HG03520 (cell line): ENCODE results near the gene TMOD1.

ENCODE experiments used
- ATAC-seq: cut with Tn5 transposase; IDR thresholded peaks from one replicate; pipeline ENCODE4 v1.9.1; 2021; ENCODE audit warnings: mild to moderate bottlenecking, moderate library complexity; ENCODE audit not compliant: unreplicated experiment

TMOD1 gene

GRCh38 chr9:97515662-97516061 is 14.2 kb downstream of the TMOD1 start:
- ATAC-seq: no peak

DNA sequence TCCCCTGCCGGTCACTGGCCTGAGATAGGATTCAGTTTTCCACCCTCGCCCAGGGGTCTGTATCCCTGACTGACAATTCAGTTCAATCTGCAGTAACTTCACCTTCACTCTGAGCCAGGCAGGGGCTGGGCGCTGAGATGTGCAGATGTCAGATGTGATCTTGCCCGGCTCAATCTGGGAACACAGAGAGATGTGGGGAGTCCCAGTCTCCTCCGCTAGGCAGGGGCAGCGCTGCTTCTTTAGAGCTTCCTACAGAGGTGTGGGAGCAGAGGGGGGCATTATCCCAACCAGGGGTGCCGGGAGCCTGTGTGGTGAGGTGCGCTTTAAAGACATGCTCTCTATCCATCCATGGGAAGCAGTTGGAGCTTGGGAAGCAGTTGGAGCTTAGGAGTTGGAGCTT is 14.6 kb downstream of the TMOD1 start:
- ATAC-seq: no peak

DNA sequence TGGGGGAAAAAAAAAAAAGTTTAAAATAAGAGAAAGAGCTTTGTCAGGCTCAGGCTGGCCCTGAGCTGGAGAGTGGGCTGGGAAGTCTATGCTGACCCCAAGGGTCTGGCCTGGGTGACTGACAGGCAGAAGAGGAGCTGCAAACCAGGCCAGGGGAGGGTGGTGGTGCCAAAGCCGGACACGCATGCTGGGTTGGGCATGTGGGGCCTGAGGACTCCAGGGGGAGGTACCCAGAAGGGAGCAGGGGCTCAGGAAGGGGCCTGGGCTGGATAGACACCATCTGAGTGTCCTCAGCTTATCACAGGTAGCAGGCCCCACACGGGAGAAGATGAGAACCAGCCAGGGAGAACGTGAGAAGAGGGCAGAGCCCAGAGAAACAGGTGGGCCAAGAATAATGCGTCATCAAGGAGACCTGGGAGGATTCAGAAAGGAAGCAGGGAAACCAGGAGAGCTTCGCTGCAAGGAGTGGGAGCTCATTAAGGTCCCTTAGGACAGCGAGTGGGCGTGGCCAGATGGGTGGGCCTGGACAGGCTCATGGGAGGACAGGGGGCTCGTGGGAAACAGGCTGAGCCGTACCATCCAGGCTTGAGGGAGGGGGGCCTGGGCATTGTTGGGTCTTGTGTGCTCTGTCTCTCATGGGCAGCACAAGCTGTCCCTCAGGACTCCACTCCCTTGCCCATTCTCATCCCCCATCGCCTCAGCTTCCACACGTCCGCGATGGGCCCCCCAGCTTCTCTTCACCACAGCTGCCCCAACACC is 16.0 kb downstream of the TMOD1 start:
- no peak for ATAC-seq

DNA sequence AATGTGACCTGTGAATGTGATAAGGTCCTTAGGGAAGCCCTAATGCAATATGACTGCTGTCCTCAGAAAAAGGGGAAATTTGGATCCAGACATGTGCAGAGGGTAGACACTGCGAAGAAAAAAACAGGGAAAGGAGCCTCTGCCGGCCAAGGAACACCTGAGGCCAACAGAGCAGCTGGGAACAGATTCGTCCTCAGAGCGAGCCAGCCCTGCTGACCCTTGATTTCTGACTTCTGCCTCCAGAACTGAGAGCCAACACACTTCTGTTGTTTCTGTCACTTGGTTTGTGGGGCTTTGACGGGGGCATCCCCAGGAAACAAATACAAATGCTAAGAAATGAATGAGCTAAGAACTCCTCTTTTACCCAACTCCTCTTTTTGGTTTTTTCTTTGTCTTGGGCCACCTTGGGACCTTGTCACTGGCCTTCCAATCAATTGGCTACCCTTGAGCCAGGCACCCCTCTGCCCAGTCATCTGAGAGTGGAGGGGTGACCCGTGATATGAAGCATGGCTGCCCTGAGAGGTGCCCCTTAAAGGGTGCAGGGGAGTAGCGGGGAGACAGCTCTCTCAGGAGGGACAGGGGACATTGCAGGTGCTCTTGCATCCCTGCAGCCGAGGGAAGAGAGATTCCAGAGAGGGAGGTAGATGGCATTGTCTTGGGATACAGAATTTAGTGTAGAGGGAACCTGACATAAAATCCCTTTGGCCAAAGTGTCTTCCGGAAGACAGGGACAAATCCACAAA is 16.9 kb downstream of the TMOD1 start:
- no peak for ATAC-seq

DNA sequence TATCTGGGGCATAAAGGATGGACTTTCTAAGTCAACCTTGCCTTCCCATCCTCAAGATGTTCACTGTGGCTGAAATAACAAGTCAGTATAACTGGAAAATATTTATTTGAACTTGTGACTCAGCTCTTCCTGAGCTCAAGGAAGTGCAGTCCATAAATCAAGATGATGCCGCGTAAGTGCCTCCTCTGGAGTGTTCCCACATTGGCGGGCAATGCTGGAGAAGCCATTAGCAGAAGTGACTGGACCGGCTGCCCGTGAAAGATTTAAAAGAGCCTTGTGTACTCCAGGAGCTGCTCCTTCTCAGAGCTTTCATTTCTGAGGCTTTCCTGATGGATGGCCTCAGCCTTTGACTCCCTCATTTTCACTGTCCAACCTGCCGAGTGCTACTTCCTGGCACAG is 17.4 kb downstream of the TMOD1 start:
- ATAC-seq: no peak

- no peak for ATAC-seq
Observed at GRCh38 chr9:97519441-97519970, 18.0 kb downstream of the TMOD1 start.

- no peak for ATAC-seq
Observed at GRCh38 chr9:97521576-97522333, 20.3 kb downstream of the TMOD1 start.

DNA sequence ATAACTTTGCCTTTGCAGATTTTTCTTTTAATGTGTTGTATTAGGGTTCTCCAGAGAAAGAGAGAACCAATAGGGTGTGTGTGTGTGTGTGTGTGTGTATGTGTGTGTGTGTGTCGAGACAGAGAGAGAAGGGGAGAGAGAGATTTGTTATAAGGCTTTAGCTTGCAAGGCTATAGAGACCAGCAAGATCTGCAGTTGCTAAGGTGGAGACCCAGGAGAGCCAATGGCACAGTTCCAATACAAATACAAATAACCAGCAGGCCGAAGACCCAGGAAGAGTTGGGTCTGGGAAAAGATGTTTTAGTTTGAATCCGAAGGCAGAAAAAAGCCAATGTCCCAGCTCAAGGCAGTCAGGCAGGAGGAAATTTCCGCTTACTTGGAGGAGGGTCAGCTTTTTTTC is 23.0 kb downstream of the TMOD1 start:
- ATAC-seq: no peak

GRCh38 chr9:97525451-97525850 is 24.0 kb downstream of the TMOD1 start:
- no peak for ATAC-seq

DNA sequence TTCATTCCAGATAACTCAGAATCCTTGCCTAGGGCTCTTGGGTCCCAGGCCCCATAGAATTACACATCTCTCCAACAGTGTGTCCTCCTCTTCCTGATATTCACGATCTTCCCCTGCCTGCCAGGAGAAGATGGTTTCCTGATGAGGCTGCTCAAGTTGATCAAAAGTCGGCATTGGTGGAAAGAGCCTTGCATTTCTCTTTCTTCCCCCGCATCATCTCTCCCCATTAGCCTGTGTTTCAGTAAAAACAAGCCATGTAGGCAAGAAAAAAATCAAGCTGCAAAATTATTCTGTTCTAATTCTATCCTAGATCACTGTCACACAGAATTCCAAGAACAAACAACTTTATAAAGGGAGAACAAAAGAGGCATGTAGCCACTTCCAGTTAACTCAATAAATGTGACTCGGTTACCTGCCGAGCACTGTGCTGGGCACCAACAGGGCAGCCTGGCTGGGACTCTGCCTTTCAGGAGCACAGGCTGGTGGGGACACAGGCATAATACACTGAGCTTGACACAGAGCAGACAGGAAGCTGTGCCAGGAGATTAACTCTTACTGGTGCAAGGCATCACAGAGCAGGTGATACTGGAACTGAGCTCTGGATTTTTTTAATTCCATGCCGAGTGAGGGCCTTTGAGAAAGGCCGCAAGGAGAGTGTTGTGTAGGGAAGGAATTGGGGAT is 25.6 kb downstream of the TMOD1 start:
- ATAC-seq: no peak

GRCh38 chr9:97527626-97528528 is 26.4 kb downstream of the TMOD1 start:
- ATAC-seq: no peak

GRCh38 chr9:97528529-97529230 is 27.2 kb downstream of the TMOD1 start:
- no peak for ATAC-seq

GRCh38 chr9:97529363-97530076 is 28.1 kb downstream of the TMOD1 start:
- ATAC-seq: peak; percentile 81

- ATAC-seq: no peak
Observed at GRCh38 chr9:97531888-97532376, 30.5 kb downstream of the TMOD1 start.

- ATAC-seq: no peak
Observed at GRCh38 chr9:97534185-97534584, 32.7 kb downstream of the TMOD1 start.

DNA sequence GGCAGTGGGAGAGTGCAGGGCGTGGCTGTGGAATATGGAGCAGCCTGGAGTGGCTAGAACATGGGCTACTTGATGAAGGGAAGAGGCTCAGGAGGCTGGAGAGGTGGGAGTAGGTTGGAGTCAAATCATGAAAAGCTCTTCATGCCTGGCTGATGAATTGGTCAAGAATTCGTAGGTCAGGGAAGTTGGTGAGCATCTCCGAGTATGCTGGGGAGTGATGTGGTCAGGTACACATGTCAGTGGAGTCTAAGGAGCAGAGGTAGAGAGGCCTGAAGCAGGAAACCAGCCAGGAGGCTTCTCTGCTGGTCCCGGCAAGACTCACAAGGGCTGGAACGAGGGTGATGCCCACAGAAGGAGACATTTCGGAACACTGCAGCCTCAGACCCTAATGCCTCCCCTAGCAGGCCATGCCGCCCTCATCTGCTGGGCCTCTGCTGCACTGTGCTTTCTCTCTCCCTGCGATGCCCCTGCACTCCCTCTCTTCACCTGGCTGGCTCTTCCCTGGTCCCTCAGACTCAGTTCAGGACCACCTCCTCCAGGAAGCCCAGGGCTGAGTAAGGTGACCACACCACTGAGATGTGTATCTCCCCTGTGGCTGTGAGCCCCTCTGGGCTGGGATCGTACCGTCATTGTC is 33.6 kb downstream of the TMOD1 start:
- no peak for ATAC-seq

DNA sequence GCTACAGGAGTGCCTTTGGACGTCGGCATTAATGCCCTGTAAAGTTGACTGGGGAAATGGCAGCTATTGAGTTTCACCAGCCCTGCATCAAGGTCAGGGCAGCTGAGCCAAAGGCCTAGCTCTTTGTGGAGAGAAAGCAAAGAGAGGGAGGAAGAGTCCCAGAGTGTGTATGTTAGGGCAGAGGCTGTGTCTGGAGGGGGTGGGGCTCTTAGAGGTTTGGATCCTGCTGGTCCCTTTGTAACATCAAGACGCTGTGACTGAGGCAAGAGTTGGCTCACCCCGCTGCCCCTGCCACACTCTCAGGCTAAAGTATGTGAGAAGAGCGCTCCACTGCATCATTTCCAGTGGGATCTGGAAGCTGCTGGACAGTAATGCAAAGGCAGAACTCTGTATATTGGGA is 34.3 kb downstream of the TMOD1 start:
- no peak for ATAC-seq

- ATAC-seq: no peak
Observed at GRCh38 chr9:97536480-97536879, 35.0 kb downstream of the TMOD1 start.
